GM18508 (cell line): ENCODE data around the gene NAP1L1.

Experiments
- ATAC-seq: cut with Tn5 transposase; IDR thresholded peaks from one replicate; pipeline ENCODE4 v1.9.1; 2021; ENCODE audit warnings: moderate number of reproducible peaks; ENCODE audit not compliant: insufficient read depth, unreplicated experiment

Gene NAP1L1

DNA sequence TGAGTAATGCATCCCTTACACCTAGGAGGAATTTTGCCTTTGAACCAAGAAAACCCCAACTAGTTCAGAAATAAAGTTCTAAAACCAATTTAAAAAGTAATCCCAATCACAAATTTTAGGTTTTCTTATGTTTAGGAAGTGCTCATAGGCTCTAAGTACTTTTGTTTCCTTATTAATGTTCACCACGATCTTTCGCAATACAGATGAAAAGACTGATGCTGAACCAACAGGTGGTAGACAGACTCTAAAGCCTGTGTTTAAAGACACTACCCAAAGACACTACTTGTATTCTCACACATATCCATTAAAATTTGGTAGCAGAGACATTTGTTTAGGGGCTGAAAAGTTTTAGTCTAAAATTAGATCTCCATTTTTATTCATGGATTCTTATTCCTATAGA, 42.3 kb downstream of the NAP1L1 start:
- no peak for ATAC-seq

DNA sequence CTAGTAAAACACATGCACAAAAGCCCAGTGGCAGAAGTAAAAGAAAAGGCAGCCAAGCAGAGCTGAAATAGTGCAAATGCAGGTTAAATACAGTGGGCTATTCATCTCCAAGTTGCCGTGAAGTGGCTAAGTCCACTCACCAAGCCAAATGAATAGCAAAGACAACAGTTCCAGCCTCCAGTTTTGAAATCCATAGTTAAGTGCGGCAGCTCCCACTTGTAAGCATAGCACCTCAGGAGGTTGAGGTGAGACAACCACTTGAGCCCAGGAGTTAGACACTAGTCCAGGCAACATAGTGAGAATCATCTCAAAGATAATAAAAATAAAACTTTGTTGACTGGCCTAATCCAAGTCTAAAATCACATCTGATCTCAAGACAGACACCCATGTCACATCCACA, 43.1 kb downstream of the NAP1L1 start:
- ATAC-seq: no peak

DNA sequence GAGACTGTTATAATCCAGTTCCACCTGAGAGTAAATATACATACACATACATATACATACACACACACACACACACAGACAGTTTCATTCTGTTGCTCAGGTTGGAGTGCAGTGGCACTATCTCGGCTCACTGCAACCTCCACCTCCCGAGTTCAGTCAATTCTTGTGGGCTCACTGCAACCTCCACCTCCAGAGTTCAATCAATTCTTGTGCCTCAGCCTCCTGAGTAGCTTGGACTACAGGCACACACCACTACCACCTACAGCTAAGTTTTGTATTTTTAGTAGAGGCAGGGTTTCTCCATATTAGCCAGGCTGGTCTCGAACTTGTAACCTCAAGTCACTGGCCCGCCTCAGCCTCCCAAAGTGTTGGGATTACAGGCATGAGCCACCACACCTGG, 44.0 kb downstream of the NAP1L1 start:
- ATAC-seq: no peak

DNA sequence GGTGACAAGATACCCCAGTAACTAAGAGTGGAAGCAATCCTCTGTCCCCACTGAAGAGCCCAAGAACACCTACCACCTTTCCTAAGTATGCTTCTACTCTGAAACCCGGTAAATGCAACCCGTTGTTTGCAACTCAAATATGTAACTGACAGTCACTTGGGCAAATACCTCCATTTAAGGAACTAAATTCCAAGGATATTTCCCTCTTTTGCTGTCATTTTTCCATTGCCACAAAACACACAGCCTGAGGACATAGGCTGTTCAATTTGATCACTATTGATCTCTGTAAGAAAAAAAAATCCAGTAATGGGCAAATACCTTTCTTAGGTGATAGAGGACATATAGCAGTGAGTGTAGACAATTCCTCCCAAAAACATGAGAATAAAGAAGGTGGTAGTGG, 46.3 kb downstream of the NAP1L1 start:
- ATAC-seq: no peak

DNA sequence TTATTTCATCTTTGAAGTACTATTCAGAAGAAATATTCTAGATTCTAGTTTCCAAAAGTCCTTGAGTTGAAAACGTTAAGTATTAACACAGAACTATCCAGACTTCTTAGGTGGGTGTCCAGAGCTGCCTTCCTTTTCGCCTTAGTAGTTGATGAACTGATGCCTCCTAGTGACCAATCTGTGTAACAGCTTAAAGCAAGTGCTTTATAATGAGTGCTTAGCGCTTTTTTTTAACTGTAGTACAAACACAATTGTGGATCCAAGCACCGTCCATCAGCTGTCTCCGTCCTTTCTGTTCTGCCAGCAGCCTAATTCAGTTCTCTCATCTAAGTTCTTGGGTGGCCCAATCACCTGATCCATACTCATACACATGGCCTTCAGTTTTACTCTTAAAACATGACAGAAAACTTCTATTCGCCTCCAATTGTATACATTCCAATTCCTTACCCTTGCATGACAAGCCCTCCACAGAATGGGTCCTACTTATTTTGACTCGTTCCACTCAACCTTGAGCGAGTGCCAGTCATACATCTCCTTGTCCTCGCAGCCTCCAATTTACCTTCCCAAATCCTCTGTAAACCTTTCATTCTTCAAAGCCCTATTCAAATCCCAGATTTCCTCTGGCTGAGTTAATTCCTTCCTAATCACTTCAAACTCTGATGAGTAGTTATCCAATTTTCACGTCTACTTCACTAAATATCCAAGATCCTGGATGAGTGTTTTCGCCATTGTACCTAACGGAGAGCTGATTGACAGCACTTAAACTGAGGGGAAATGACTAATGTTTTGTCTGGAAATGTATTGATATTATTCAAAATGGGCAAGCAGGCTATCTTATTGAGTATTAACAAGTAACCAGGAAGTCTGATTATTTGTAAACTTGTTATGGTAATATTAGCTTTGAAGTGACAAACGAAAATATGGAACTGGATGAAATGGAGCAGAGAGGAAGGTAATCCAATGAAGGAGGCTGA, 47.1 kb downstream of the NAP1L1 start:
- peak; percentile 54 for ATAC-seq

DNA sequence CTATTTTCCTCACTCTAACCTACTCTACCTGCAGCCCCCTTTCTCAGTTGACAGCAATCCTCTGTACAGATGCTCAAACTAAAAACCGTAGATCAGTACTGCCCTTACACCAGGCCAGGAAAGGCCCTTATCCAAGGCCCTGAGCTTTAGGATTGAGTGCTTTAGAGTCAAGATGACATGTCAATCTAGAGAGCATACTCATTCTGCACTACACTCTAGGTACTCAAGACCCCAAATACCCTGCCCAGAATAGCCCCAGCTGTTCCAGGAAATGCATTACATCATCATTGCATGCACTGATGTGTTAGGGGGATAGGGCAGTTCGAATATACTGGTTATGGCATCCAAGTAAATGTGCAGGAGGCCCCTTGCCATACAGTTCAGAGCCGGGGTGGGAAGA, 49.4 kb downstream of the NAP1L1 start:
- ATAC-seq: no peak

DNA sequence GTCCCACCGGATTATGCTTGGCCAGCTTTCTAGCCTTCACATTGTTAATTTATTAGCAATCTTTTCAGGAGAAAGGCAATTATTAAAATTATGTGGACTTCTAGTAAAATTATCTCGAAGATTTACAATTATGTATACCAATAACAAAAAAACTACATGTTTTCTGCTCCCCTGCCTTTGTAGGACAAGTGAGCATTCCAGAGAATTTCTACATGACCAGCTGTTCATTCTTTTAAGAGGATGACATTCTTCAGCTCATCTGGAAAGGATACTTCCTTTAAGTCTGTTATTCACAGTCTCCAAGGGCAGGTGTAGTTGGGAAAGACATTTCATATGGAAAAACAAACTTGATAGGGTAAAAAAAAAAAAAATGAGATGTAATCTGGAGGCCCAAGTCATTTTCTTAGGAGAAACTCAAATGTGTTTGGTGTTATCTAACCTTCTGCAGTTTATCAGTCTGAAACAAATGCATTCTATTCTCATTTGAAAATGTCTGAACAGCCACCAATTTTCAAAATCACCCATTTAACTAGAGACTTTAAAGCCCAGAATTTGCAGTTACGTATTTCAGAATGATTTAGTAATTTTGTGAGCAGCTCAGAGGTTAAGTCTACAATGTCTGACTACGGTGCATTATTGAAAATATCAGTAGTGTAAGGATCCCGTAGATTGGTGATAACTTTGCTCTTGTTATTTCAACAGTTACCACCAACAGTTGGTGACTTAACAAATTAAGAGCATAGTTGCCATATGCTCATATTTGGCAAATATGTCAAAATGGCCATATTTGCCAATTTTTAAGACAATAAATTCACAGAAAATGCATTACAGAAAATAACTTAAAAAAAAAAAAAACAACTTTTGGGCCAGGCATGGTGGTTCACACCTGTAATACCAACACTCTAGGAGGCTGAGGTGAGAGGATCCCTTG, 51.1 kb downstream of the NAP1L1 start:
- ATAC-seq: no peak

DNA sequence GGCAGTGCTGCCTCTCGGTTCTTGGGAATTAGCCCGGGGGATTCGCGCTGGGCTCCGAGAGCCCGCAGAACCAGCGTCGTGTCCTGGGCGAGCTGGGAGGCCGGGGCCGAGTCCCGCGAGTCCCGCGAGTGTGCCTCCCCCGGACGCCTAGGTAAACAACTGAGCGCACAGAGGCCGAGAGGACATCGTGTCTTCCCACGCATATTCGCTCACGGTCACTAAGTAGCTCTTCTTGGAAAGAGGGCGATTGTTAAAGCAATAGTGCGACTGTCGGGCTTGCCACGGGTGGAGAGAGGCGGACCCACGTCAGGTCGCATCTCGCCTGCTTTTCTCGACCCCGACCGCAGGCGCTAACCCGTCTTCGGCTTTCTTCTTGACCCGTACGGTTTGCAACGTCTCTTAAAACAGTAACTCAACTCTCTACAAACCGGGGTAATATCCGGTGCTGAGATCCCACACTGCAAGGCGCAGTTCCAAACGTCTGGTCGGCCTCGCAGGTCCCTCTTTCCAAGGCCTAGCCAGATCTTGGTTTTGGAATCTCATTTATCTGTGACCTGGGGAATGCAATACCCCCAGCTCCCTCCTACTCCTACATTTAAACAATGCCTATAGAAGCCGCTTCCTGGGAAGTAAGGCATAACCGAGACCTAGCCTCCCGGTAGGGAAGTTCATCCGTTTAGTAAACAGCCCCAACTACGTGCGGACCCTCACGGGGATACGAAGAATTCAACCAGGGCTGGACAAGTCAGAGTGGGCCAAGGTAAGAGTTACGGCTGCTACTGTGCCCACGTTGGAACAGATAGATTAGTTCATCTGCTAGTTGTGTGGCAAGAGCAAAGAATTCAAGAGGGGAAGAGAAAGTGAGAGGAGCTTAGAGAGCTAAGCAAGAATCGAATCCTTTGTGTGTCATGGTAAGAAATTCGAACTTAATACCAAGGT, 52.2 kb downstream of the NAP1L1 start:
- peak; percentile 14 for ATAC-seq

DNA sequence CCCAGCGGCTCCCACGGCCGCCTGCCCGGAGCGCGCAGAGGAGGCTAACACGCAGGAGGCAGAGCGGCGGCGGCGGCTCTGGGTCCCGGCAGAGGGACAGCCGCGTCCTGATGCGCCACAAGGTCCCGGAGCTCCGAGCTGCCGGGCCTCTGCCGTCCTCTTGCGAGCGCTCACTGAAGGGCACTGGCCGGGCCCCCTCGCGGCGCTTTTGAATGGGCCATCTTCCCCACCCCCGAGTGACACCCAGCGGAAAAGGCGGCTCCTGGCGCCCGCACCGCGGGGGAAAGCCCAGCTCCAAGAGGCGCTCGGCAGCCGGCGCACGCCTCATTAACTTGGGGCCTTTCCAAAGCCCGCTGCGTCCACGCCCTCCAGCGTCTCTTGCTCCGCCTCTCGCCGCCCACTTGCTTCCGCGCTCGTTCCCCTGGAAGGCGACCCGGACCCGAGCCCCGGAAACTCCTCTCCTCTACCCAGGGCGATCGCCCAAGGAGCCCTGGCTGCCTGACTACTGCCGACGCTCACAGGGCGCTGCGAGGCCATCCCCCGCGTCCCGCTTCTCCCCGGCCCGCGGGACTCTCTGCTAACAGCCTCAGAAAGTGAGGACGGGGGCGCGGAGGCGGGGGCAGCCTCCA, 53.0 kb downstream of the NAP1L1 start, which contains the start of gene PHLDA1:
TSS of gene PHLDA1 (minus strand) at position 363 of the 629 bp plus-strand sequence.
- peak; percentile 73 for ATAC-seq

DNA sequence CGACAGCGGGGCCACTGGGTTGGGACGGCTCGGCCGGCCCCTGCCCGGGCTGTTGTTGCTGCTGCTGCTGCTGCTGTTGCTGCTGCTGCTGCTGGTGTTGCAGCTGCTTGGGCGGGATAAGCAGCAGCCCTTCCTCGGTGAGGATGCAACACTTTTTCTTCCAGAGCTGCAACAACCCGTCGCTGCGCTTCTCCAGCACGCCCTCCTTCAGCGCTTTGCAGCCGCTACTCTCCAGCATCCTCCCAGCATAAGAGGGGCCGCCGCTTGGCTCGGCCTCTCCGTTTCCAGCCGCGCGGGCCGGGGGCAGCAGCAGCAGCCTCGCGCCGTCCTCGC, 53.4 kb downstream of the NAP1L1 start:
- peak; percentile 9 for ATAC-seq

DNA sequence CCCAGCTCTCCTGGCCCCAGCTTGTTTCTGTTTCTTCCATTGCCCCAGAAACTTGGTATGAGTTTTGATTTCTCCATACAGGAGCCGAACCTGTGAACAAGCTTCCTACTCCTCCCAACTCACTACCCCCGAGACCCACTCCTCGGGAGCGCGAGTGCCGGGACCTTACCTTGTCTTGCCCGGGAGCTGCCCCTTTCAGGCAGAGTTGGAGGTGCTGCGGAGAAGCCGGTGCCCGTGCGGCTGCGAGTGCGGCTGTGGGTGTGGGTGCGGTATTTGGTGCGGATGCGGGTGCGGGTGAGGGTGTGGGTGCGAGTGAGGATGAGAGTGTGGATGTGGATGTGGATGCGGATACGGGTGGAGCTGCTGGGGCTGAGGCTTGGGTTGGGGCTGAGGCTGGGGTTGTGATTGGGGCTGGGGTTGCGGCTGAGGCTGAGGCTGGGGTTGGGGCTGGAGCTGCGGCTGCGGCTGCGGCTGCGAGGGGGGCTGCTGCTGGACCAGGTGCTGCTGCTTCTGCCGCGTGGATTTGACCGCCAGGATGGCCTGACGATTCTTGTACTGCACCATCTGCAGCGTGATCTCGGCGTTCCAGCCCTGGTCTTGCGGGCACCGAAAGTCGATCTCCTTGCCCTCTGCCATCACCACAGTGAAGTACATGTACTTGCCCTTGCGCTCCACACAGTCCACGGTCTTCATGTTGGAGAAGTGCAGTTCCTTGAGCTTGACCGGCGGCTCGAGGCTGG, 54.0 kb downstream of the NAP1L1 start:
- no peak for ATAC-seq

DNA sequence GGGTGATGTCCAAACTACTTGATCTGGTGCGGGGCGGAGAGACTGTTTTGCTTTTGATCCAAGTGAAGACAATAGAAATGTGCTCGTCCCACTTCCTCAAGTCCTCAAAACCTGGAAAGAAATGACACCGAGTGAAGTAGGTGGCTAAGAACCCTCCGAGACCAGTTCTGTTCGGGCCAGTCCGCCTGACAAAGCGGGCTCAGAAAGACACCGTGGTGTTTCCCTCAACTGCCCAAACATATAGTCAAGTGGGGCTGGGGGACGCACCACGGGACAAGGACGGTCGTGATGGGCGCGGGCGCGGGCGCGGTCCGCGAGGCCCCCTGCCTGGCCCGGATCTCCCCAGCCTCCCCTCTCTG, 54.5 kb downstream of the NAP1L1 start:
- ATAC-seq: no peak

DNA sequence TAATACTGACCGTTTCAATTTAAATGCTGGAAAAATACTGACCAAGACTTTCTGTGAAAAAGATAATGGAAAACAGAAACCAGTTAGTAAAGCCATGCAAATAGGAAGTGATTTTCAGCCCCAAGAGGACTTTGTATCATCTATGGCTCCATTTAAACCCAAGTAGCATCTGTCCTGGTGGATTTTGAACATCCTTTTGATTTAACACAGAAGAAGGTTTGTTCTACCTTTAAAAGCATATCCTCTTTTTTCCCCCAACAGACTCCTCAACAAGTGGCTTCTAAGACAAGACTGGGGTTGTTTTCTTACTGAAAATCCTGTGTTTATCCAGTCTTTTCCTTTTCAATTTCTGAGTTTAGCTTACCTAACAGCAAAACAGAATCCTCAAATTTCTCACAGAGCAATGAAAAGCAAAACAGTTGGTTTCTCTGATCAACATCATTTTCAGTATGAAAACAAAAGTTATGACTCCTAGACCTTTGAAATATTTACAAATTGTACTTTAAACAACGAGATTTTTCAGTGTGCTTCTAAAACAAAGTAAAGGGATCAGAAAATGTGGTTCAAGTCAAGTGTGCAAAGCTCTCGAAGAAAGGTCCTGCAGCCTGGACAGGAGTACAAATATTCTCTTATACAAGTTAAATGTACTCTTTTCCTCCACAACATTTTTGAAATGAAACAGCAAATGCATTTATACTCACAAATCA, 55.8 kb downstream of the NAP1L1 start:
- no peak for ATAC-seq

DNA sequence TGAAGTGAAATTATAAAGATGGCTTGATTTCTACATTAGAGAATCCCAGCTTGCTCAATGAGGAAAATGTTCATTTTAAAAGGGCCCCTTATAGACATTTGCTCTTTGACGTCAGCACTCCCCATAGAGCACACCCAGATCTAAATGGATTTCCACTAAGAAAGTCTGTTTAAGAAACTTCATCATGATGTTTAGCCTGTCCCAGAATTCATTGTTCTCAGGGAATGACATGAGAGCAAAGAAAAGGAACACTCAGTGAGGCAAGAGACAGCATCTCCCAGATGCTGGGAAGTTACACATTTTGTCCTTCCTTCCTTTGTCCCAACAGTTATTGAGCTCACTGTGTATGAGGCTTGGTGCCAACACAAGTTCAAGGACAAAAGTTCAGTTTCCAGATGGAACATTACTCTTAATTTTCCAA, 57.8 kb downstream of the NAP1L1 start:
- no peak for ATAC-seq

DNA sequence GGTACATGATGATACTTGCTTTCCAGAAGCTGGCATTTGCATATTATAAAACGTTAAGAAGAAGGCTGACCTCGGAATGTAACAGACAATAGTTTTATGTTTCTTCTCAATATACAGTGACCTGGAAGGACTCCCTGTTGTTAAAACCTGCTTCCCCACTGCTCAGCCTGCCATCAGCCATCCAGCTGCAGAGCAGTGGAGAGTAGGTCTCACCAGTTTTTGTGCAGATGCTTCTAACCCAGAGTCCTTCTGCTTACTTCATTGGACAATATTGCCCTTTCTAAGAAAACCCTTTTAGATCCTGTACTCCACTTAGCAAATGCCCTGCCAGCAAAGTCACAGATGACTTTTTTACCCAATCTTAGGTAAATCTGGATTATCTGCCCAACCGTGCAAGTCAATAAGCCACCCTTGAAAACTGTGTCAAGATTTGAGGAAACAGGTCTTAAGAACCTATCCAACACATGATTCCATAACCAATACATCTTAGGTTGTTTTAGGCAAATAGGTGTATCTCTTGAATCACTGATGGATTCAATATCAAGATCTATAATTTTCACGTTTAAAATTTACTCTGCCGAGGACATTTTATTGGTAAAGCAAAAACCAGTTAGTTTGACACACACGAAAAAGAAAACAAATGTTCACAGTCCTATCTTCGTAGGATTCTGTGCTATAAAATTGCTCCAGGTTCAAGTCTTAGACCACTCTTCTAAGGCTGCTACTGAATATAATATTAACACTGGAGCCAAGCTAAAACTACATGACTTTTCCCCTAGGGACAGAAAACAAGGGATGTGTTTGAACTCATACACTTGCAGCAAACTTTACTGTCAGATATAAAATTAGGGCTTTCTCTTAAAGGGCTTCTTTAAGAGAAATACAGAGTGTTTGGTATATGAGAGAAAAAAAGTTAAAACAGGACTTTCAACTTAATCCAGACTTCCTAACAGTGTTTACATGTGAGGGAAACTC, 58.6 kb downstream of the NAP1L1 start:
- no peak for ATAC-seq

DNA sequence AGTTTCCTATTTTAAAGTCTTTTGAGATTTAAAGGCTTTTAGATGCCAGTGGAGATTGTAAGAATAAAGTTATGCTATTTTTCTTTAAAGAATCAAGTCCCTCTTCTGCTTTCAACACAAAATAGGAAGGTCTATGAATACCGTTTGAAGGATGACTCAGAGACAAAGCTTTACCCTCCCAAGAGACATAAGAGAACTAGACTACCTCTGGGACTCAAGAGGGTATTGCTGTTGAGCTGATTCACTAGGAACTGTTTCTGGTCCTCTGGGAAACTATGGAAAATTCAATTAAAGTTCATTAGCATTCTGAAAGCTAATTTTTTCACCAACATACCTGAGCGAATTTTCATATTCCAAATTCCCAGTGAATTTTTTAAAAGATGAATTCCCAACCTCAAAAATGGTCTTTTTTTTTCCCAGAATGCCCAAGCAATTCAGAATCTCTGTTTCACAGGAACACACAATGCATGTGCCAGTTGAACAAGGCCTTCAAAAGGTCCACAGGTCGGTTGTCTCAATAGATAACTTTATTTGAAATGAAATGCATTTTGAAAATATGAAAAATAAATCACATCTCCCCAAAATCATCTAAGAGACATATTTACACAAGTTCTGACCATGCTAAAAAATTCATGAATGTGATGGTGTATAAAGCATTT, 59.4 kb downstream of the NAP1L1 start:
- ATAC-seq: no peak
